Neural progenitor cell (in vitro differentiated cells): ENCODE measurements around the gene PANX1. TPM values are rescaled to one million over a fixed set of nuclear protein-coding genes. Genes with fewer than 3 reads are reported as not detected.

Experiments
- DNase-seq: peaks from one replicate; pipeline ENCODE4 v3.0.0-alpha.2; 2016; ENCODE audit warnings: low spot score
- H2AFZ ChIP-seq: fragments of 200-600 bp; sonication (generic); replicated peaks from 2 replicates; pipeline ENCODE4 v1.6.1; 2016; ENCODE audit warnings: antibody characterized with exemption
- H3F3A ChIP-seq: fragments of 200-600 bp; sonication (generic); 2 replicates; pipeline ENCODE4 v1.6.1; 2016; ENCODE audit warnings: antibody characterized with exemption, low read depth
- H3K27ac ChIP-seq: fragments of 200-600 bp; sonication (generic); 2 replicates; pipeline ENCODE4 v1.5.1; 2016; ENCODE audit warnings: mild to moderate bottlenecking
- H3K27me3 ChIP-seq: fragments of 200-600 bp; sonication (generic); 2 replicates; pipeline ENCODE4 v1.6.1; 2016; ENCODE audit warnings: mild to moderate bottlenecking, moderate library complexity
- H3K36me3 ChIP-seq: fragments of 200-600 bp; sonication (generic); 2 replicates; pipeline ENCODE4 v1.5.1; 2016
- H3K4me1 ChIP-seq: fragments of 200-600 bp; sonication (generic); 2 replicates; pipeline ENCODE4 v1.6.1; 2016; ENCODE audit warnings: mixed run types
- H3K4me2 ChIP-seq: fragments of 200-600 bp; sonication (generic); 2 replicates; pipeline ENCODE4 v1.6.1; 2016
- H3K4me3 ChIP-seq: fragments of 200-600 bp; sonication (generic); 2 replicates; pipeline ENCODE4 v1.5.1; 2016
- H3K79me2 ChIP-seq: fragments of 200-600 bp; sonication (generic); 2 replicates; pipeline ENCODE4 v1.6.1; 2016; ENCODE audit warnings: low read depth
- H3K9ac ChIP-seq: fragments of 200-600 bp; sonication (generic); 2 replicates; pipeline ENCODE4 v1.6.1; 2016
- H3K9me3 ChIP-seq: fragments of 200-600 bp; sonication (generic); 2 replicates; pipeline ENCODE4 v1.5.1; 2016; ENCODE audit warnings: low read depth
- H4K20me1 ChIP-seq: fragments of 200-600 bp; sonication (generic); 2 replicates; pipeline ENCODE4 v1.6.1; 2016; ENCODE audit warnings: low read depth
- H3K27ac Mint-ChIP-seq: 3 replicates; pipeline ENCODE4 v1.8.0; 2021; ENCODE audit warnings: mixed read lengths
- H3K27me3 Mint-ChIP-seq: 2 replicates; pipeline ENCODE4 v1.8.0; 2022; ENCODE audit warnings: low read depth, mild to moderate bottlenecking, inconsistent platforms, moderate library complexity, mixed read lengths; ENCODE audit not compliant: insufficient read depth
- H3K36me3 Mint-ChIP-seq: 3 replicates; pipeline ENCODE4 v1.8.0; 2021; ENCODE audit warnings: mixed read lengths
- H3K4me1 Mint-ChIP-seq: 3 replicates; pipeline ENCODE4 v1.8.0; 2021; ENCODE audit warnings: mixed read lengths
- H3K4me3 Mint-ChIP-seq: 3 replicates; pipeline ENCODE4 v1.8.0; 2021; ENCODE audit warnings: mild to moderate bottlenecking, moderate library complexity, mixed read lengths
- H3K9me3 Mint-ChIP-seq: 3 replicates; pipeline ENCODE4 v1.8.0; 2020; ENCODE audit warnings: mixed read lengths
- CTCF ChIP-seq: fragments of 200-600 bp; sonication (generic); IDR thresholded peaks from 2 replicates; pipeline ENCODE4 v1.5.1; 2017; ENCODE audit warnings: antibody characterized with exemption, mild to moderate bottlenecking
- EZH2 ChIP-seq: fragments of 200-600 bp; sonication (generic); IDR thresholded peaks from 2 replicates; pipeline ENCODE4 v1.6.1; 2017; ENCODE audit warnings: antibody characterized with exemption, mild to moderate bottlenecking, moderate library complexity
- EZH2phosphoT487 ChIP-seq: fragments of 200-600 bp; sonication (generic); IDR thresholded peaks from 2 replicates; pipeline ENCODE4 v1.6.1; 2017; ENCODE audit warnings: antibody characterized with exemption
- total RNA-seq: library from RNA; depleted of rRNA; stranded (reverse); fragments of >200 nt; gene quantifications from 2 replicates; pipeline ENCODE4 v1.2.3, GENCODE V29; 2015; ENCODE audit warnings: low replicate concordance

The PANX1 gene
- total RNA-seq, 1 donor from 2014 or later: 26.4 TPM

- DNase-seq: no peak
Measured at GRCh38 chr11:94090401-94090800, 38.2 kb upstream of the PANX1 start.

GRCh38 chr11:94091091-94091490 lies 37.5 kb upstream of the PANX1 start:
- Mint-ChIP-seq H3K36me3 (no peaks in the 10 kb centered on the region), H3K9me3 (no peaks in the 10 kb centered on the region), H3K27ac (no peak overlapping the region), H3K27me3 (no peaks in the 10 kb centered on the region), H3K4me1 (no peaks in the 10 kb centered on the region), H3K4me3 (no peak overlapping the region)
- Histone ChIP-seq H3F3A (no peaks in the 10 kb centered on the region), H3K79me2 (no peaks in the 10 kb centered on the region), H3K4me2 (no peak overlapping the region), H3K27ac (no peak overlapping the region), H2AFZ (no peak overlapping the region), H3K4me1 (no peaks in the 10 kb centered on the region), H3K9ac (no peak overlapping the region), H3K9me3 (no peaks in the 10 kb centered on the region), H3K27me3 (no peaks in the 10 kb centered on the region), H4K20me1 (no peaks in the 10 kb centered on the region), H3K36me3 (no peaks in the 10 kb centered on the region), H3K4me3 (no peak overlapping the region)
- no peak for TF ChIP-seq CTCF
- no peak for TF ChIP-seq EZH2phosphoT487
- TF ChIP-seq EZH2: no peak
- no peak for DNase-seq

More at GRCh38 chr11:94090401-94090800, 38.2 kb upstream of the PANX1 start:
- Mint-ChIP-seq H3K9me3 (no peaks in the 10 kb centered on the region), H3K4me1 (no peaks in the 10 kb centered on the region), H3K27ac (no peak overlapping the region), H3K4me3 (no peak overlapping the region), H3K36me3 (no peaks in the 10 kb centered on the region), H3K27me3 (no peaks in the 10 kb centered on the region)
- Histone ChIP-seq H3K4me2 (no peak overlapping the region), H3K27ac (no peak overlapping the region), H3K9ac (no peak overlapping the region), H3F3A (no peaks in the 10 kb centered on the region), H3K4me1 (no peaks in the 10 kb centered on the region), H4K20me1 (no peaks in the 10 kb centered on the region), H3K4me3 (no peak overlapping the region), H3K27me3 (no peaks in the 10 kb centered on the region), H3K36me3 (no peaks in the 10 kb centered on the region), H3K9me3 (no peaks in the 10 kb centered on the region), H3K79me2 (no peaks in the 10 kb centered on the region), H2AFZ (no peak overlapping the region)
- TF ChIP-seq EZH2phosphoT487 (no peak), EZH2 (no peak), CTCF (no peak)

- no peak overlapping the region for H3K9ac ChIP-seq
- peaks cover 2% of the 10 kb centered on the region for H3K9me3 Mint-ChIP-seq
- DNase-seq: no peak
- H3K36me3 ChIP-seq: no peaks in the 10 kb centered on the region
- H3K27ac Mint-ChIP-seq: no peak overlapping the region
- H3K4me3 Mint-ChIP-seq: no peak overlapping the region
- no peaks in the 10 kb centered on the region for H3K27me3 ChIP-seq
- H4K20me1 ChIP-seq: no peaks in the 10 kb centered on the region
- no peaks in the 10 kb centered on the region for H3F3A ChIP-seq
- H3K4me2 ChIP-seq: no peak overlapping the region
- H3K4me1 ChIP-seq: no peaks in the 10 kb centered on the region
- H3K4me3 ChIP-seq: no peak overlapping the region
- no peaks in the 10 kb centered on the region for H3K4me1 Mint-ChIP-seq
- TF ChIP-seq CTCF: no peak
- no peak for TF ChIP-seq EZH2phosphoT487
- no peak for TF ChIP-seq EZH2
- no peak overlapping the region for H2AFZ ChIP-seq
- H3K36me3 Mint-ChIP-seq: no peaks in the 10 kb centered on the region
- H3K27me3 Mint-ChIP-seq: no peaks in the 10 kb centered on the region
- no peak overlapping the region for H3K27ac ChIP-seq
- H3K79me2 ChIP-seq: no peaks in the 10 kb centered on the region
- H3K9me3 ChIP-seq: no peaks in the 10 kb centered on the region
Measured at GRCh38 chr11:94100253-94100652, 28.4 kb upstream of the PANX1 start.

GRCh38 chr11:94103471-94103870 lies 25.2 kb upstream of the PANX1 start:
- H3K27ac Mint-ChIP-seq: no peak overlapping the region
- Histone ChIP-seq H3K27ac (no peak overlapping the region), H3K4me1 (no peaks in the 10 kb centered on the region), H3K36me3 (no peaks in the 10 kb centered on the region), H3K27me3 (no peaks in the 10 kb centered on the region), H3K79me2 (no peaks in the 10 kb centered on the region), H3K9me3 (no peaks in the 10 kb centered on the region), H3F3A (no peaks in the 10 kb centered on the region), H3K4me3 (no peak overlapping the region), H3K4me2 (no peak overlapping the region), H3K9ac (no peak overlapping the region), H4K20me1 (no peaks in the 10 kb centered on the region), H2AFZ (no peak overlapping the region)
- H3K9me3 Mint-ChIP-seq: peaks cover 2% of the 10 kb centered on the region
- H3K27me3 Mint-ChIP-seq: no peaks in the 10 kb centered on the region
- no peaks in the 10 kb centered on the region for H3K36me3 Mint-ChIP-seq
- no peaks in the 10 kb centered on the region for H3K4me1 Mint-ChIP-seq
- H3K4me3 Mint-ChIP-seq: no peak overlapping the region
- TF ChIP-seq EZH2 (no peak), CTCF (no peak), EZH2phosphoT487 (no peak)
- no peak for DNase-seq
